Body of pancreas (tissue), 4 donors: ENCODE measurements around the gene MCMBP. TPM values are rescaled to one million over a fixed set of nuclear protein-coding genes. Genes with fewer than 3 reads are reported as not detected.

Experiments
- ATAC-seq: fragments of 150-250 bp; one replicate; pipeline ENCODE4 v1.9.1; 2016
- DNase-seq, 4 donors: peaks; one replicate each; pipeline ENCODE4 v3.0.0-alpha.2; 2019
- H3K27ac ChIP-seq, 4 donors: fragments of 200-600 bp; sonication (generic); 1 replicate in 3 of 4; 2 replicates in 1 of 4; pipeline versions ENCODE4 v1.5.1 to v1.6.1; 2016 to 2019; ENCODE audit warnings: mild to moderate bottlenecking in 1 of 4, mixed read lengths in 1 of 4, moderate library complexity in 1 of 4
- H3K27me3 ChIP-seq, 2 donors: fragments of 200-600 bp; sonication (generic); one replicate each; pipeline ENCODE4 v1.6.0; 2016; ENCODE audit warnings: mild to moderate bottlenecking in 1 of 2
- H3K36me3 ChIP-seq, 2 donors: fragments of 200-600 bp; sonication (generic); replicated peaks in 1 of 2; 2 replicates each; pipeline ENCODE4 v1.5.1; 2016; ENCODE audit warnings: low read depth in 2 of 2; ENCODE audit not compliant: insufficient read depth in 1 of 2
- H3K4me1 ChIP-seq: fragments of 200-600 bp; sonication (generic); one replicate; pipeline ENCODE4 v1.6.0; 2016
- H3K4me3 ChIP-seq, 2 donors: fragments of 200-600 bp; sonication (generic); 1 replicate in 1 of 2; 2 replicates in 1 of 2; pipeline ENCODE4 v1.5.1; 2016 to 2019
- H3K9me3 ChIP-seq, 3 donors: fragments of 200-600 bp; sonication (generic); 1 replicate in 2 of 3; 2 replicates in 1 of 3; pipeline ENCODE4 v1.5.1; 2016
- POLR2A ChIP-seq, 3 donors: fragments of 450-650 bp; IDR thresholded peaks; one replicate each; pipeline ENCODE4 v1.6.1; 2016; ENCODE audit warnings: antibody characterized with exemption in 3 of 3, mild to moderate bottlenecking in 2 of 3
- WGBS, 2 donors: methylation state at CpG; one replicate each; pipeline ENCODE4 v1.1.5; 2017; 5-methylcytosine and 5-hydroxymethylcytosine counted together
- intact Hi-C: fragments of 100-400 bp; cut with DNase I; formaldehyde crosslinking; loops from one replicate; pipeline ENCODE4 v1.15.1; 2023
- total RNA-seq, 2 donors: library from RNA; depleted of rRNA; stranded (reverse); fragments of >200 nt; gene quantifications; one replicate each; pipeline ENCODE4 v1.1.0, GENCODE V29; 2016
- TF ChIP-seq, protein P1 (sequence below), 7 experiments: fragments of 450-650 bp in 4 of 7; fragments of 200-600 bp in 3 of 7; sonication (generic) in 3 of 7; IDR thresholded peaks; one replicate each; pipeline ENCODE4 v1.5.1; 2016 to 2019; ENCODE audit warnings: antibody characterized with exemption in 7 of 7

MCMBP gene
- total RNA-seq, 2 donors from 2014 or later = 26.2 to 29.0 TPM

DNA sequence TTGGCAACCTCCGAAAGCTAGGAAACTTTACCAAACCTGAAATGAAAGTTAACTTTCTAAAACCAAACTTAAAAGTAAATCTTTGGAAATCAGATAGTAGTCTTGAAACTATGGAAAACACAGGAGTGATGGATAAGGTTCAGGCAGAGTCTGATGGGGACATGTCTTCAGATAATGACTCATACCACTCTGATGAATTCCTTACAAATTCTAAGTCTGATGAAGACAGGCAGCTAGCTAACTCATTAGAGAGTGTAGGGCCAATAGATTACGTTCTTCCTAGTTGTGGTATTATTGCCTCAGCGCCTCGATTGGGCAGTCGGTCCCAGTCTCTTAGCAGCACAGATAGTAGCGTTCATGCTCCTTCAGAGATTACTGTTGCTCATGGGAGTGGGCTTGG lies 45.9 kb downstream of the MCMBP start:
- TF ChIP-seq POLR2A (IDR thresholded peaks at IDR 0.05) = no peak
- TF ChIP-seq, protein P1, sequence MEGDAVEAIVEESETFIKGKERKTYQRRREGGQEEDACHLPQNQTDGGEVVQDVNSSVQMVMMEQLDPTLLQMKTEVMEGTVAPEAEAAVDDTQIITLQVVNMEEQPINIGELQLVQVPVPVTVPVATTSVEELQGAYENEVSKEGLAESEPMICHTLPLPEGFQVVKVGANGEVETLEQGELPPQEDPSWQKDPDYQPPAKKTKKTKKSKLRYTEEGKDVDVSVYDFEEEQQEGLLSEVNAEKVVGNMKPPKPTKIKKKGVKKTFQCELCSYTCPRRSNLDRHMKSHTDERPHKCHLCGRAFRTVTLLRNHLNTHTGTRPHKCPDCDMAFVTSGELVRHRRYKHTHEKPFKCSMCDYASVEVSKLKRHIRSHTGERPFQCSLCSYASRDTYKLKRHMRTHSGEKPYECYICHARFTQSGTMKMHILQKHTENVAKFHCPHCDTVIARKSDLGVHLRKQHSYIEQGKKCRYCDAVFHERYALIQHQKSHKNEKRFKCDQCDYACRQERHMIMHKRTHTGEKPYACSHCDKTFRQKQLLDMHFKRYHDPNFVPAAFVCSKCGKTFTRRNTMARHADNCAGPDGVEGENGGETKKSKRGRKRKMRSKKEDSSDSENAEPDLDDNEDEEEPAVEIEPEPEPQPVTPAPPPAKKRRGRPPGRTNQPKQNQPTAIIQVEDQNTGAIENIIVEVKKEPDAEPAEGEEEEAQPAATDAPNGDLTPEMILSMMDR (IDR thresholded peaks at IDR 0.05) = no peak
- H3K4me1 ChIP-seq = no peaks in the 10 kb centered on the region
- H3K9me3 ChIP-seq = no peaks in the 10 kb centered on the region
- WGBS, 2 donors = 90 to 93% methylated on average over 6 of the region's 6 CpGs
- peaks cover 6 to 14% of the 10 kb centered on the region in 2 donors for H3K36me3 ChIP-seq
- ATAC-seq (no peak), DNase-seq (no peak)
- no peak overlapping the region for H3K27ac ChIP-seq
- H3K27me3 ChIP-seq = no peaks in the 10 kb centered on the region
- intact Hi-C loops = no loop called here
- H3K4me3 ChIP-seq = no peak overlapping the region

DNA sequence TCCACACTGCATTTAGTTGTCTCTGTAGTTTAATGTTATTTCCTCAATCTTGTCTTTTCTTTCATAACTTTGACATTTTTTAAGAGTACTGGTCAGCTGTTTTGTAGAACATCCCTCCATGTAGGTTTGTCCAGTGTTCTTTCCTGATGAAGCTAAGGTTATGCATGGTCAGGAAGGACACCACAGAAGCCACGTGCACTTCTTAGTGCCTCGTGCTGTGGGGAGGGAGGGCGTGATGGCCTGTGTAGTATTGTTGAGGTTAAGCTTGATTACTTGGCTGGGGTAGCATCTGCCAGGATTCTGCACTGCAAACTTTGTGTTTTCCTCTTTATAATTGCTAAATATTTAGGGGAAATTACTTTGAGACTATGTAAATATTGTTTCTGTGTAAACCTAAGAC lies 48.3 kb downstream of the MCMBP start:
- ATAC-seq (no peak), DNase-seq (no peak)
- TF ChIP-seq, protein P1 (IDR thresholded peaks at IDR 0.05) = no peak
- TF ChIP-seq POLR2A (IDR thresholded peaks at IDR 0.05) = no peak
- H3K36me3 ChIP-seq = no peaks in the 10 kb centered on the region
- no peaks in the 10 kb centered on the region for H3K27me3 ChIP-seq
- no peaks in the 10 kb centered on the region for H3K9me3 ChIP-seq
- WGBS, 2 donors = 68 to 91% methylated on average over 3 of the region's 3 CpGs
- H3K27ac ChIP-seq = no peak overlapping the region
- H3K4me3 ChIP-seq = no peak overlapping the region
- intact Hi-C loops = no loop called here
- no peaks in the 10 kb centered on the region for H3K4me1 ChIP-seq

DNA sequence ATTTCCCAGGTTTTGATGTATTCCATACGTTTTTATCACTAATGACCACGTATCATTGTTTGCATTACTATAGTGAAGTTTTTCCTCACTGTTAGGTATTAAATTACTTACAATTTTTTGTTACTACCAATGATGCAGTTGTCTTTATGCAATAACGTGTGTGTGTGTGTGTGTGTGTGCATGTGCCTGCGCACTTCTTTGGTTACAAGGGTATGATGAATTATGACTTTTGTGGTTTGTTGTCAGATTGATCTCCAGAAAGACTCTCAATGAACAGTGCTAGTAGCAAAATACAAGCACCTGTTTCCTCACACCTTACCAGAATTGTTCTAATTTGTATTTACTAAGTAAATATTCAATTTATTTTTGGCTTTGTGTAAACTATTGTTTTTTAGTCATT lies 51.5 kb downstream of the MCMBP start:
- Histone ChIP-seq H3K27me3 (no peaks in the 10 kb centered on the region), H3K27ac (no peak overlapping the region), H3K9me3 (no peaks in the 10 kb centered on the region), H3K36me3 (no peaks in the 10 kb centered on the region), H3K4me1 (no peaks in the 10 kb centered on the region), H3K4me3 (no peak overlapping the region)
- no peak for TF ChIP-seq POLR2A (IDR thresholded peaks at IDR 0.05)
- TF ChIP-seq, protein P1 (IDR thresholded peaks at IDR 0.05) = no peak
- intact Hi-C loops = no loop called here
- no peak for DNase-seq
- no peak for ATAC-seq
- WGBS, 2 donors = 49 to 52% methylated on average over 4 of the region's 4 CpGs

DNA sequence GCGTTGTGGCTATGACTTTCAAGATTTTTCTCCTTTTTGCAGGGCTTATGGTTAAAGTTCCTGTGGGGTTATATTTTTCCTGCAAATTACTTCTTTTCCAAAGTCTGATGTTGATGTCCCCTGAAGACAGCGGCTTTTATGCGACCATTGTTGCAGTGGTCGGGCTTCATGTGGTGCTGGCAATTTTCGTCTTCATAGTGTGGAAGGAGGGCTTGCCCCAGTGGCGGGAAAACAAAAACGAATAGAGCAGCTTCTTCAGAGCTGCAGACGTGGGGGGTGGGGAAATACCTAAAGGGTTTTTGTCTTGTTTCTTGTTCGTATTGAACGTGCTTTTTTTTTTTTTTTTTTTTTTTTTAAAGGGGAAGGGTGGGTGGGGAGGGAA lies 53.8 kb downstream of the MCMBP start:
- WGBS, 2 donors = 57 to 65% methylated on average over 10 of the region's 10 CpGs
- H3K36me3 ChIP-seq = no peaks in the 10 kb centered on the region
- H3K4me3 ChIP-seq = no peak overlapping the region
- H3K4me1 ChIP-seq = no peaks in the 10 kb centered on the region
- DNase-seq (no peak), ATAC-seq (no peak)
- H3K27ac ChIP-seq = no peak overlapping the region
- H3K9me3 ChIP-seq = no peaks in the 10 kb centered on the region
- intact Hi-C loops = no loop called here
- H3K27me3 ChIP-seq = no peaks in the 10 kb centered on the region
- TF ChIP-seq, protein P1 (IDR thresholded peaks at IDR 0.05) = no peak
- no peak for TF ChIP-seq POLR2A (IDR thresholded peaks at IDR 0.05)

DNA sequence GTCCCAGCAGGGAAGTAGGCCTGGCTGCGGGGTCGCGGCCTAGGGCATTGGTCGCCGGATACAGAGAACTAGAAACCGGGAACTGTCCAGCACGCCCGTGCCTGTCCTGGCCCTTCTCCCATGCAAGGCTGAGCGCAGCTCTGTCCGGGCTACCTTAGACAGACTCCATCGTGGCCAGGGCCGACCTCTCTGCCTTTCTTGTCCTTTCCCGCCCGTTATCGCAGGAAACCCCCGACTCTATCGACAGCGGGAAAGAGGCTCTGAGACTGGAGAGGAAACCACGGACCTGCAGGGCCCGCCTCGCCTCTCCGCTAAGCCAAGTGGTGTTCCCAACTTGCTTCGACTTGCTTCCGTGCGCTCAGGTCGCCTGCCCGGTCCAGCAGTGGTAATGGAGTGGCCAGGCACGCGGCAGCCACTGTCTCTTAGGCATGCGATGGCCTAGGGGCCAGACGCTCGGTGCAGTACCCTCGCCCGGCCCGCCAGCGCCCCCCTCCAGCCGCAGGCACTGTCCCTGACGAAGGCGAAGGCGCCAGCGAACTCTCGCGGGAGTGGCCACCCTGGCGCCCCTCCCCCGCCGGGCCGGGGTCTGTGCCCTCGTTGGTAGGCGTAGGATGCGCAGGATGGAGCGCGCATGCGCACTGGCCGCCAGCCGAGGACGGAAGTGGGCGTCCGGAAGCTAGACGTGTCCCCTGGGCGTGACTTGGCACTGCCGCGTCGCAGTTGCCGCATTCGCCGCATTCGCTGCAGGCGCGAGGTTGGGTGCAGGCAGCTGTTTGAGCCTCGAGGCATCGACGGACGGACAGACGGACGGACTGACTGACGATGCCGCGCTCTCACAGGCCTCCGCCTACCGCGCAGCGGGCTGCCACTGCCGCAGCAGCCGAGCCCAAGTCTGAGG lies 54.4 kb downstream of the MCMBP start:
- peak in 1 of 3 donors; percentile 23 for TF ChIP-seq POLR2A (IDR thresholded peaks at IDR 0.05)
- TF ChIP-seq, protein P1 (IDR thresholded peaks at IDR 0.05) = no peak
- Histone ChIP-seq H3K9me3 (no peaks in the 10 kb centered on the region), H3K27me3 (no peaks in the 10 kb centered on the region), H3K36me3 (no peaks in the 10 kb centered on the region), H3K27ac (no peak overlapping the region), H3K4me1 (no peaks in the 10 kb centered on the region), H3K4me3 (no peak overlapping the region)
- DNase-seq = peak; percentile 30 to 51 (median 48)
- 64 to 89% methylated on average over 59 to 83 of the region's 84 CpGs for WGBS, 2 donors
- no peak for ATAC-seq
- intact Hi-C loops = no loop called here
